IPS DF 6.9 (cell line): ENCODE data around the gene IGF2BP2.
A peak's percentile ranks its signal among the peaks of the same experiment; 100 is the strongest.

ENCODE experiments used
- DNase-seq: peaks from one replicate; pipeline ENCODE4 v3.0.0-alpha.2; 2013; ENCODE audit warnings: low read depth, low spot score
- H3K27ac ChIP-seq: one replicate; pipeline ENCODE4 v1.5.1; 2013; ENCODE audit warnings: low read length, control low read depth
- H3K27me3 ChIP-seq: 2 replicates; pipeline ENCODE4 v1.6.1; 2013; ENCODE audit warnings: mild to moderate bottlenecking, low read length; ENCODE audit not compliant: control insufficient read depth, insufficient read depth
- H3K36me3 ChIP-seq: 2 replicates; pipeline ENCODE4 v1.6.1; 2013; ENCODE audit warnings: low read length; ENCODE audit not compliant: control insufficient read depth, insufficient read depth
- H3K4me1 ChIP-seq: 2 replicates; pipeline ENCODE4 v1.6.1; 2013; ENCODE audit warnings: low read length; ENCODE audit not compliant: control insufficient read depth, insufficient read depth
- H3K4me3 ChIP-seq: 2 replicates; pipeline ENCODE4 v1.5.1; 2013; ENCODE audit warnings: mild to moderate bottlenecking, low read length
- H3K9me3 ChIP-seq: 2 replicates; pipeline ENCODE4 v1.6.1; 2013; ENCODE audit warnings: low read length, inconsistent platforms; ENCODE audit not compliant: control insufficient read depth, insufficient read depth
- WGBS: extraction: QIAGEN DNeasy Blood & Tissue Kit; methylation state at CpG from one replicate; pipeline ENCODE4 v1.1.7; 2013; ENCODE audit warnings: mixed read lengths, missing lambda C conversion rate; ENCODE audit not compliant: insufficient read length, insufficient coverage; 5-methylcytosine and 5-hydroxymethylcytosine counted together

The IGF2BP2 gene

DNA sequence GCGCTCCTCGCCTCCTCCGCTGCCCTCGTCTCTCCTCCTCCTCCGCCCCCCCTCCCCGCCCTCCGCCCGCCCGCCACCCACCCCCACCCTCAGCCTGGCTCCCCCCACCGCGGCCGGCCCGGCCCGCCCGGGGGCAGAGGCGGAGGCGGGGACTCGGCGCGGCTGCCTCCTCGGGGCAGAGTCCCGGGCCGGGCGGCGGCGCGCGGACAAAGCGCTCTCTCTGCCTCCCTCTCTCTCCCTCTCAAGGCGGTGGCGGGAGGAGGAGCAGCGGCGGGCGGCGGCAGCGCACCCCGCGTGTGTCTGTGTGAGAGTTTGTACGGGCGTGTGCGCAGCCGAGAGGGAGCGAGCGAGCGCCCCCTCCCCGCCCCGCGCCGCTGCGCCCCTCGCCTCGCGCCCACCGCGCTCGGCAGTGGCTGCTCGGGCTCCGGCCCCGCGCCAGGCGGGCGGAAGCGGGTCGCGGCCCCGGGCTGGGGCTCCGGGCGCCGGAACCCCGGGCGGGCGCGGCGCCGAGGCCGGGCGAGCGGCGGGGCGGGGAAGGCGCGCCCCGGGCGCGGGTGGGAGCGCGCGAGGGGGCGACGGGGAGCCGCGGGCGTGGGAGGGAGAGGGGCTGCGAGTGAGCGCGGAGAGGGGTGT lies at the start of gene IGF2BP2:
IGF2BP2 (minus strand) TSS at position 37 of the 633 bp plus-strand sequence. CDS start 82 bp downstream, outside the sequence.
- Histone ChIP-seq H3K36me3 (peaks cover 3% of the 10 kb centered on the region; the same call in 1 of the 2 replicates), H3K4me3 (peak within 1 kb of the TSS; percentile 90), H3K27ac (no peak within 1 kb of the TSS), H3K4me1 (peaks cover 5% of the 10 kb centered on the region; the same call in 1 of the 2 replicates), H3K9me3 (no peaks in the 10 kb centered on the region), H3K27me3 (0 out of 2 replicates have a peak, but pooled peaks cover 2% of the 10 kb centered on the region)
- no CpG with 5 or more reads among the region's 96 CpGs for WGBS
- DNase-seq = no peak

DNA sequence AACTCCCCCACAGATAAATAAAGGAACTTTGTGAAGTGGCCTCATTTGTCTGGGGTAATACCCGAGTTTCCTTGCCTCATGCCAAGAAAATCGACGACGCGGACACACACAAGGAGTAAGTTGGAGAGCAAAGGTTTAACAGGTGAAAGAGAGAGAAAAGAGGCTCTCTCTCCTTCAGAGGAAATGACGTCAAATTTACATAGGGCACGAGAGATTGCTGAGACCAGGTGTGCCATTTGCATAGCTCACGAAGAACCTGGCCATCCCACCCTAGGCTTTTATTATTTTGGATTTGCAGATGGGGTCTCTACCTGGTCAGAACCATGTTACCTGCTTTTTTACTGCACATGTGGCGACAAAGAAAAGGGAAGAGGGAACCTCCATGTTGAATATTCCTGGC lies 49.3 kb upstream of the IGF2BP2 start:
- H3K36me3 ChIP-seq = no peaks in the 10 kb centered on the region
- no peak overlapping the region for H3K27ac ChIP-seq
- H3K27me3 ChIP-seq = no peaks in the 10 kb centered on the region
- H3K9me3 ChIP-seq = no peaks in the 10 kb centered on the region
- DNase-seq = no peak
- no CpG with 5 or more reads among the region's 9 CpGs for WGBS
- no peaks in the 10 kb centered on the region for H3K4me1 ChIP-seq
- H3K4me3 ChIP-seq = no peak overlapping the region

DNA sequence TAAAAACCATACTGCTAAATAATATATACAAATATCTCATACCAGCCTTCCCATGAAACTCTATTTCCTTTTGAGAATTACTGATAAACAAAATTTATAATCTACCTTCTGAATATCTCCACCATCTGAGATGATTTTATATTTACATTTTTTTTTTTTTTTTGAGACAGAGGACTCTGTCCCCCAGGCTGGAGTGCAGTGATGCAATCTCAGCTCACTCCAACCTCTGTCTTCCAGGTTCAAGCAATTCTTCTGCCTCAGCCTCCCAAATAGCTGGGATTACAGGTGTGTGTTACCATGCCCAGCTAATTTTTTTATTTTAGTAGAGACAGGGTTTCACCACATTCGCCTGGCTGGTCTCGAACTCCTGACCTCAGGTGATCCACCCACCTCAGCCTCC lies 42.8 kb upstream of the IGF2BP2 start:
- no peak for DNase-seq
- H3K27ac ChIP-seq = no peak overlapping the region
- no peaks in the 10 kb centered on the region for H3K27me3 ChIP-seq
- H3K36me3 ChIP-seq = no peaks in the 10 kb centered on the region
- no peaks in the 10 kb centered on the region for H3K4me1 ChIP-seq
- no CpG with 5 or more reads among the region's 2 CpGs for WGBS
- H3K9me3 ChIP-seq = no peaks in the 10 kb centered on the region
- H3K4me3 ChIP-seq = no peak overlapping the region

DNA sequence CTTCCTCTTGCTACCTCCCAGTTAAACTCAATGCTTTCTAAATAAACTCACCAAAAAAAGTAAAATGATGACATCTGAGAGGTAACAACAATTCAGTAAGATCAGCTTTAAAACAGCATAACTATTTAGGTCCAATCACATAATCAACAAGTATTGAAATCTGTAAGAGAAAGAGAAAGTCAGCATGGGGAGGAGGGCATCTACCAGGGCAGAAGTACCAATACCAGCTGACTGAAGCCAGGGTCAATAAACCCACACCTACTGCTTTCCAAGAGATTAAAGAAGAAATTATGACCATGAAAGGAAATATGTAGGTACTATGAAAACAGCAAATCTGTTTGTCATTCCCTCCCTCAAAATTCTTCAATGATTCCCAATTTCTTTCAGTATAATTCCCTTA lies 42.2 kb upstream of the IGF2BP2 start:
- DNase-seq = no peak
- H3K4me1 ChIP-seq = no peaks in the 10 kb centered on the region
- no peak overlapping the region for H3K4me3 ChIP-seq
- H3K36me3 ChIP-seq = no peaks in the 10 kb centered on the region
- H3K27ac ChIP-seq = no peak overlapping the region
- no peaks in the 10 kb centered on the region for H3K9me3 ChIP-seq
- H3K27me3 ChIP-seq = no peaks in the 10 kb centered on the region

DNA sequence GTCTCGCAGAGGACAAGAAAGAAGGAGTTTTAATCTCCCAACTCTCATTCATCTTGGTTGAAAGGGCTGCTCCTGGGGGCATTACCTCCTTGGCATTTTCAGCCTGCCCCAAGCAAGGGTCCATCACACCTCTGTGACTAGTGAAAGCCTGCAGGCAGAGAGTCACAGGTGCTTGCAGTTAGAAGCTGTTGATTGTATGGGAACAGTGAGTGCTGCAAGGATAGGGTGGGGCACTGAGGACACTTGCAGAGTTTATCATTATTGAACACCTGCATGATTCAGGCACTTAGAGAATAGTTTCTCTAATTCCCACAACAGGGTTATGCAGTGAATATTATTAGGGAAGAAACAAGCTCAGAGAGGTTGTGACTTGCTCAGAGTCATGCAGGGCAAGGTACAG lies 41.7 kb upstream of the IGF2BP2 start:
- no peaks in the 10 kb centered on the region for H3K27me3 ChIP-seq
- H3K27ac ChIP-seq = no peak overlapping the region
- DNase-seq = no peak
- no peak overlapping the region for H3K4me3 ChIP-seq
- no peaks in the 10 kb centered on the region for H3K9me3 ChIP-seq
- no peaks in the 10 kb centered on the region for H3K4me1 ChIP-seq
- H3K36me3 ChIP-seq = no peaks in the 10 kb centered on the region
- no CpG with 5 or more reads among the region's 1 CpG for WGBS

GRCh38 chr3:185865247-185865646 lies 40.4 kb upstream of the IGF2BP2 start:
- WGBS = no CpG with 5 or more reads among the region's 1 CpG
- Histone ChIP-seq H3K27ac (no peak overlapping the region), H3K9me3 (no peaks in the 10 kb centered on the region), H3K27me3 (no peaks in the 10 kb centered on the region), H3K36me3 (no peaks in the 10 kb centered on the region), H3K4me3 (no peak overlapping the region), H3K4me1 (no peaks in the 10 kb centered on the region)
- DNase-seq = no peak

GRCh38 chr3:185864767-185865166 lies 39.9 kb upstream of the IGF2BP2 start:
- H3K36me3 ChIP-seq = no peaks in the 10 kb centered on the region
- WGBS = no CpG with 5 or more reads among the region's 3 CpGs
- H3K4me1 ChIP-seq = no peaks in the 10 kb centered on the region
- no peak overlapping the region for H3K4me3 ChIP-seq
- DNase-seq = no peak
- H3K27me3 ChIP-seq = no peaks in the 10 kb centered on the region
- H3K27ac ChIP-seq = no peak overlapping the region
- H3K9me3 ChIP-seq = no peaks in the 10 kb centered on the region

GRCh38 chr3:185862920-185863319 lies 38.1 kb upstream of the IGF2BP2 start:
- WGBS = no CpG with 5 or more reads among the region's 4 CpGs
- no peak for DNase-seq
- Histone ChIP-seq H3K9me3 (no peaks in the 10 kb centered on the region), H3K4me3 (no peak overlapping the region), H3K27ac (no peak overlapping the region), H3K27me3 (no peaks in the 10 kb centered on the region), H3K4me1 (no peaks in the 10 kb centered on the region), H3K36me3 (no peaks in the 10 kb centered on the region)

GRCh38 chr3:185859294-185859972 lies 34.6 kb upstream of the IGF2BP2 start:
- no peak overlapping the region for H3K27ac ChIP-seq
- no peak for DNase-seq
- no peaks in the 10 kb centered on the region for H3K4me1 ChIP-seq
- no peaks in the 10 kb centered on the region for H3K36me3 ChIP-seq
- no peaks in the 10 kb centered on the region for H3K27me3 ChIP-seq
- WGBS = no CpG with 5 or more reads among the region's 4 CpGs
- H3K4me3 ChIP-seq = no peak overlapping the region
- no peaks in the 10 kb centered on the region for H3K9me3 ChIP-seq

- no peak overlapping the region for H3K27ac ChIP-seq
- no peak overlapping the region for H3K4me3 ChIP-seq
- no peak for DNase-seq
- no peaks in the 10 kb centered on the region for H3K9me3 ChIP-seq
- H3K4me1 ChIP-seq = no peaks in the 10 kb centered on the region
- no peaks in the 10 kb centered on the region for H3K27me3 ChIP-seq
- WGBS = no CpG with 5 or more reads among the region's 8 CpGs
- H3K36me3 ChIP-seq = no peaks in the 10 kb centered on the region
Observed at GRCh38 chr3:185858502-185859225, 33.8 kb upstream of the IGF2BP2 start.
